GM19438 (cell line): Measurements from ENCODE around the gene STK17B.
A peak's percentile ranks its signal among the peaks of the same experiment; 100 is the strongest.
"Not testable (repeated sequence)": the region's sequence is repeated elsewhere in the genome, so short reads cannot be mapped to it uniquely, and the experiment has no call there.

Source experiments
- ATAC-seq: cut with Tn5 transposase; IDR thresholded peaks from one replicate; pipeline ENCODE4 v1.9.1; 2021; ENCODE audit warnings: low read depth; ENCODE audit not compliant: unreplicated experiment

The STK17B gene

DNA sequence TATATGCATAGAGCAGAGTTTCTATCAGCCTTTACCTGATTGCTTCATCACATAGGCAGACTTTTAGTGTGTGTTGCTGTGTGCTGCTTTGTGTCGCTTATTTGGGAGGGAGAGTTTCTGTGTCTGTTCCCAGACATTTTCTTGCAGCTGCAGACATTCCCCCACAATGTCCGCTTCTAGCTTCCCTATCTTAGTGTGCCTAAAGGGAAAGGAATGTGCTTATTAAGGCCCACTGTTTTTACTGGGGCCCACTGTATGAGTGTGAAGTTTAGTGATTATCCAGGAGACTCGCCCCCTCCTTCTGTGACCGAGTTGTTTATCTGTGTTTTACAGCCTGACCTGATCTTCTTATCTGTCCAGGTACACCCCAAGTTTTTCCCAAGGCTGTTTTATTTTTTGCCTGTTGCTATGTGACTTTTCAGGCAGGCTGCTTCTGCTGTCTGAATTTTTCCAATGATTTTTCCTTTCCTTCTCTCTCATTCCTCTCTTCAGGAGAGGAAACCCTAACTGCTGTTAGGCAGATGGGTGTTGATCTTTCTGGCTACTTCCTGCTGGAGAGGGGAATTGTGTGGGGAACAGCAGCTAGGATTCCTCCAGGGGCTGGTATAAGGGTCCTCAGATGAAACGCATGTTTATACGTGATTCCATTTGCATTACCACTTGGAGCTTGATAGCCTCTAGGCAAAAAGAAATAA lies 47.6 kb downstream of the STK17B start:
- no peak for ATAC-seq

DNA sequence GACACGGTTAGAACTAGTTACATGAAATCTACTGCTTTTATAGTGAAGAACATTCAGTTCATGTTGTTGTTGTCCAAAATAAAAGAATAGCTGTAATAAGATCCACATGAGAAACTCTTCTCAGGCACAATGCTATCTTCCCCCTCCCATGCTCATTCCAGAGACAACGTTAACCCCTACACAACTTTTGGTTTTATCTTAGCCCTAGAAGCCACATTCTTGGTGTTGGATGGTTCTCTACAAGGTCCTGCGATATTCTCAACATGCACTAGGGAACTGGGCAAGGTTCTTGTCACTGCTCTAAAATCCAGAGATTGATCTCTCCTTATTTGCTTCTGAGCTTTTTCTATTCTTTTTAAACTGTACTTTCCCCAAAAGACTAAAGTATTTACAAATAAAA lies 51.5 kb downstream of the STK17B start:
- no peak for ATAC-seq

GRCh38 chr2:196117214-196117705 lies 54.1 kb downstream of the STK17B start:
- no peak for ATAC-seq

DNA sequence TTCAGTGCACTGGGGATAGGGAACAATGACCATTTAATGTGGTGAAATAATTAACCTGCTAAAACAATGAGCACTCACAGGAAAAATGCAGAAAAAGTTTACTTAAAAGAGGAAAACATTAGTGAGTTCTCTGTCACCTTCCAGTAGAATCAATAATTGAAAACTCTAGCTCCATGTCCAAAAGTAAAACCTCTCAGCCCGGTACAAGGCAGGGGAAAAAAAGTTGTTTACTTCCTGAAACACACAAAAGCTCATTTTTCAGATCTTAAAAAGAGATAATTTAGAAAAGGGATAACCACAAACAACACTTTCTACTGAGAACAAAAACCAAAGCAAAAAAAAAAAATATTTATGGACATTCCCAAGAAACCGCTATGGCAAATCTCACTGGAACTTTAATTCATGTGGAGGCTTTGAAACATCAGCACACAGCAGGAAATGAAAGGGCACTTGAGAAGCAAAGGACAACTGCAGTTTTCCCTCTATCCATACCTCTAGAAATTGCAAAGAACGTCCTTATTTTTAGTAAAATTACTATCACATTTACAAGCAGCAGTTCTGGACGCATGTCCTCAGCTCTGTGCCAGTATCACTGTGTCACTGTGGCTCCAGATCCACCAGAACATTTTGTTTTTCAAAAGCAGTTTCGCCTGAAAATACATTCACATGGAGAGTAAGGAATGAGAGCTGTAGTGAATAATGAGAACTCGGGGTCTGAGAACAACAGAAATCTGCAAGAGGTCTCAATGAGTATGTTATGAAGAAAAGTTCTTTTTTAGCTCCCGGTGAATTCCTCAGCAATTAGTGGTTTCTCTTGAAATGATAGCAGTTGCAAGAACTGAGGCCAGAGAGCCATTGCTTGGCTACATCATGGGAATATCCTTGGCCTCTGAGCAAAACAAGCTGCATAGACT lies 58.1 kb downstream of the STK17B start:
- no peak for ATAC-seq

- no peak for ATAC-seq
Observed at GRCh38 chr2:196112418-196113034, 58.9 kb downstream of the STK17B start.

GRCh38 chr2:196108604-196109003 lies 62.8 kb downstream of the STK17B start:
- ATAC-seq = no peak

GRCh38 chr2:196105951-196106350 lies 65.4 kb downstream of the STK17B start:
- no peak for ATAC-seq

- ATAC-seq = no peak
Observed at GRCh38 chr2:196104066-196104465, 67.3 kb downstream of the STK17B start.

- ATAC-seq = no peak
Observed at GRCh38 chr2:196103626-196104025, 67.8 kb downstream of the STK17B start.

DNA sequence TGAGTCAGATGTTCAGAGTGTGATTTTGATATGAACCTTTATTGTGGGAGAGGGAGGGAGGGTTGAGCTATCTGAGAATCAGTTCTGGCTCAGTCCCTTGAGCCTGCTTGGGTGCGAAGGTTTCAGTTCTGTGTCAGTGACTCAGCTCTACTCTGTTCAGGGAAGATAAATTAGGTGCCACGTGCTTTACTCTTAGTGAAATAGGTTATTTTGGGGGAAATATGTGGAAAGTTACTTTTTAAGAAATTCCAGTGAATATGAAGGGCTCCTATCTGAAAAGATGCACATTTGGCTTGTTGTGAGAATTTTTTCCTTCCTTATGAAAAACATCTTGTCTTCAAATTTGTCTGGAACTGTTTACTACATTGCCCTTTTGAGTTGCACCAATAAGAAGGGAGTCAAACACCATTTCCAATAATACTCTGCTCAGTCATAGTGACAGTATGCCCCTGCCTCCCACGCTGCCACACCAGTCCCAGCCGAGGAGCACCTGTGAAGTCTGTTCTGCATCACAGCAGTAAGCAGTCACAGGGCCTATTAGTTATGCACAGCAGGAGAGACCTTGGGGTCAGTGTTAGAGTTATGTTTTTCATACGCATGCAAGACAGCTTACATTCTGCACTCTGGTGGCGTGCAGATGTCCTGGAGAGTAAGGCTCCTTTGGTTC lies 69.9 kb downstream of the STK17B start:
- ATAC-seq = peak; percentile 84

DNA sequence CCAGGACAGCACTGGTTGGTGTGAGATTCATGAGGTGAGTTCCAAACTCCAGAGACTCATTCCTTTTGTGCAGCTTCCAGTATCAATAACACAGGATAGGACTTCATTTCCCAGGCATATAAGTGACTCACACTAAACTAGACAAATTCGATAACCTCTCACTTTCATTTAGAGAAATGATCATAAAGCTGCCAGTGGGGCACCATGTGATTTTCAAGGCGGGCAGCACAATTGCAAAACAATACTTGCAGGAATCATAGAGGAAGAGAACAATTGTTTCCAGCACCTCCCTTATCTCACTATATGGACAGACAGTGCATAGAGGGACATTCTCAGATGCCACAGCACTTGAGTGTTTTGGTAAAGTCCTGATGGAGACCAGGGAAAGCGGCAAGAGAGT lies 71.5 kb downstream of the STK17B start:
- no peak for ATAC-seq

GRCh38 chr2:196097864-196098660 lies 73.3 kb downstream of the STK17B start:
- no peak for ATAC-seq

DNA sequence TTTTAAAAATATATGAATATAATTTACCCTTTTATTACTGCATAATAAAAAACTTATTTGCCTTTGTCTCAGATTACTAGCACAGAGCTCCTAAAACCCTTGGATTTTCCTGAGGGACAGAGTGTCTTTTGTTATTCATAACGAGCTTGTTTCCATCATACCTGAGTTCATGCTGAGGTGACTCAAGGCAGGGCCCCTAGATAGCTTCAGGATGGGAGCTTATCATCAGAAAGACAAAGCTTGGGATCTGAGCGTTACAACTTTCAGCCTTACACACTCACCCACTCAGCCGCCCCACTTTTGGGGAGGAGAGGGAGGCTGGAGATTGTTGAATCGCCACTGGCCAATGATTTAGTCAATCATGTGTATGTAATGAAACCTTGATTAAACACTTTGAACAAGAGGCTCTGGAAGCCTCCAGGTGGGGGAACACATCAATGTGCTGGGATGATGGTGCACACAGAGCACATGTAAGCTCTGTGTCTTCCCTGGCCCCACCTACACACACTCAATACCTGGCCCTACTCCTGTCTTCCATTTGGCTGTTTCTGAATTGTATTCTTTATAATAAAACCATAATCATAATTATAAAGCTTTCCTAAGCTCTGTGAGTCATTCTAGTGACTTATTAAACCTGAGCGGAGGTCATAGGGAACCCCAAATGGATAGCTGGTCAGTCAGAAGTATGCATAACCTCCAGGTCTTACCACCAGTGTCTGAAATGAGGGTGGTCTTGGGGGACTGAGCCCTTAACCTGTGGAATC lies 74.2 kb downstream of the STK17B start:
- ATAC-seq = no peak

- ATAC-seq = no peak
Observed at GRCh38 chr2:196096264-196096663, 75.1 kb downstream of the STK17B start.

DNA sequence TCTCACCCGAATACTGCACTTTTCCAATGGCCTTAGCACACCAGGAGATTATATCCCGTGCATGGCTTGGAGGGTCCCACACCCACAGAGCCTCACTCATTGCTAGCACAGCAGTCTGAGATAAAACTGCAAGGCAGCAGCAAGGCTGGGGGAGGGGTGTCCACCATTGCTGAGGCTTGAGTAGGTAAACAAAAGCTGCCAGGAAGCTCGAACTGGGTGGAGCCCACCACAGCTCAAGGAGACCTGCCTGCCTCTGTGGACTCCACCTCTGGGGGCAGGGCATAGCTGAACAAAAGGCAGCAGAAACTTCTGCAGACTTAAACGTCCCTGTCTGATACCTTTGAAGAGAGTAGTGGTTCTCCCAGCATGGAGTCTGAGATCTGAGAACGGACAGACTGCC lies 81.9 kb downstream of the STK17B start:
- ATAC-seq = not testable (repeated sequence)

DNA sequence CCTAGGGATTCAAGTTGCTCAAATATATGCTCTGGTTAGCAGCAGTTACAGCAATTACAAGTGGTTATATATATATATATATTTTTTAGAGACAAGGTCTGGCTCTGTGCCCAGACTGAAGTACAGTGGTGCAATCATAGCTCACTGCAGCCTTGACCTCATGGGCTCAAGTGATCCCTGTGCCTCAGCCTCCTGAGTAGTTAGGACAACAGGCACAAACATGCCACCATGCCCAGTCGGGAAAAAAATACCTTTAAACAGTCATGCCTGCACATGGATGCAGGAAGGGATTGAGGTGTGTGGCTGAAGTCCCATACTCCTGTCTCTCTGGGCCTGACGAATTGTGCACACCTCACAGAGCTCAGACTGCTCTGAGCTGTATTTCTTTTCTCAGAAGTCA lies 83.2 kb downstream of the STK17B start:
- ATAC-seq = no peak

DNA sequence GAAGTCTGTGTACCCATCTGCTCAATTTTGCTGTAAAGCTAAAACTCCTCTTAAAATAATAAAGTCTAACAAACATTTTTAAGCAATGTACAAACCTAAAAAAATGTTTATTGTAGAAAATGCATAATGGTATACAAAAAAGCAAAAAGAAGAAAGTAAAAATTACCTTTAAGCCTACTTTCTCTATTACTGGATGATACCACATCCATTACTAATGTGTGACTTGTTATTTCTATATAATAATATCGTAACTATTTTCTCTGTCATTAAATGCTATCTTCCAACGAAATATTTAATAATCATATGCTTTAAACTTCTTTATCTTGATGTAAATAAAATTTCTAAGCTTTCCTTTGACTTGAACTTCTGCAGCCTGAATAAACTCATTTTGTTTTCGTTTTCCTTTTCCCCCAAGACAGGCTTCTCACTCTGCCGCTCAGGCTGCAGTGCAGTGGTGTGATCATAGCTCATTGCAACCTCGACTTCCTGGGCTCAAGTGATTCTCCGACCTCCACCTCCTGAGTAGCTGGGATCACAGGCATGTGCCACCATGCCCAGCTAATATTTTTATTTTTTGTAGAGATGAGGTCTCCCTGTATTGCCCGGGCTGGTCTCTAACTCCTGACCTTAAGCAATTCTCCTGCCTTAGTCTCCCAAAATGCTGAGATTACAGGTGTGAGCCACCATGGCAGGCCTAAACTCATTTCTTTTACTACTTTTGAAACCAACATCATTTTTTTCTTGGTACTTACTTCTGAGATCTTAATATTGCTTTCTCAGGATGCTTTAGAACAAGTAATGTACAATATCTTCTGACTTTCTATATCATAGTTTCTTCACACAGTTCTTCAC lies 84.6 kb downstream of the STK17B start:
- ATAC-seq = no peak

DNA sequence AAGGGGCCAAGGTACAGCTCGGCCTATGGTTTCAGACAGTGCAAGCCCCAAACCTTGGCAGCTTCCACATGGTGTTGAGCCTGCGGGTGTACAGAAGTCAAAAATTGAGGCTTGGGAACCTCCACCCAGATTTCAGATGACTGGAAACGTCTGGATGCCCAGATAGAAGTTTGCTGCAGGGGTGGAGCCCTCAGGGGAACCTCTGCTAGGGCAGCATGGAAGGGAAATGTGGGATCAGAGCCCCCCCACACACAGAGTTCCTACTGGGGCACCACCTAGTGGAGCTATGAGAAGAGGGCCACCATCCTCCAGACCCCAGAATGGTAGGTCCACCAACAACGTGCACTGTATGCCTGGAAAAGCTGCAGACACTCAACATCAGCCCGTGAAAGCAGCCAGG lies 87.8 kb downstream of the STK17B start:
- no peak for ATAC-seq
